T47D (cell line): ENCODE results near the gene EPB41L2.

Experiments used
- DNase-seq, 2 experiments: peaks; one replicate each; pipeline versions ENCODE4 v3.0.0 to v3.0.0-alpha.2; 2011 to 2012; ENCODE audit warnings: low read depth in 1 of 2, low spot score in 1 of 2
- JUND ChIP-seq: IDR thresholded peaks from 2 replicates; pipeline ENCODE4 v1.6.1; 2012; ENCODE audit warnings: low read depth
- in situ Hi-C: cut with HindIII; loops from 2 replicates; pipeline ENCODE4 v1.10.0; 2016; ENCODE audit warnings: low sequenced_read_pairs, low pct_unique_long_range_greater_than_20kb

EPB41L2 gene

GRCh38 chr6:131003488-131004386, 59.3 kb downstream of the EPB41L2 start:
- in situ Hi-C loops: no loop called here
- no peak for DNase-seq

GRCh38 chr6:131002661-131002980, 60.4 kb downstream of the EPB41L2 start:
- no peak for TF ChIP-seq JUND
- no peak for DNase-seq
- in situ Hi-C loops: no loop called here

More at GRCh38 chr6:131003488-131004386, 59.3 kb downstream of the EPB41L2 start:
- no peak for TF ChIP-seq JUND

GRCh38 chr6:131001945-131002660, 60.9 kb downstream of the EPB41L2 start:
- TF ChIP-seq JUND: no peak
- in situ Hi-C loops: no loop called here

GRCh38 chr6:131001111-131001736, 61.8 kb downstream of the EPB41L2 start:
- no peak for TF ChIP-seq JUND
- in situ Hi-C loops: no loop called here
- no peak for DNase-seq

More at GRCh38 chr6:131001945-131002660, 60.9 kb downstream of the EPB41L2 start:
- DNase-seq: no peak

- DNase-seq: no peak
- no peak for TF ChIP-seq JUND
- in situ Hi-C loops: no loop called here
Observed at GRCh38 chr6:131000544-131000943, 62.5 kb downstream of the EPB41L2 start.

GRCh38 chr6:130997061-130997753, 65.8 kb downstream of the EPB41L2 start:
- TF ChIP-seq JUND: no peak
- in situ Hi-C loops: no loop called here
- no peak for DNase-seq

- in situ Hi-C loops: no loop called here
- TF ChIP-seq JUND: no peak
- no peak for DNase-seq
Observed at GRCh38 chr6:130996635-130997034, 66.4 kb downstream of the EPB41L2 start.

GRCh38 chr6:130995783-130996447, 67.1 kb downstream of the EPB41L2 start:
- no peak for TF ChIP-seq JUND
- DNase-seq: peak in 1 of 2 experiments; percentile 26
- in situ Hi-C loops: no loop called here

- in situ Hi-C loops: no loop called here
- TF ChIP-seq JUND: no peak
- DNase-seq: no peak
Observed at GRCh38 chr6:130994319-130995097, 68.5 kb downstream of the EPB41L2 start.

- in situ Hi-C loops: no loop called here
Observed at GRCh38 chr6:130993292-130993765, 69.7 kb downstream of the EPB41L2 start.

More at GRCh38 chr6:130993292-130993765, 69.7 kb downstream of the EPB41L2 start:
- no peak for DNase-seq
- no peak for TF ChIP-seq JUND
